HL-60 (cell line): ENCODE results near the gene SCAMP5.

ENCODE experiments used
- POLR2AphosphoS5 ChIP-seq: IDR thresholded peaks from 2 replicates; pipeline ENCODE4 v1.6.1; 2012; ENCODE audit warnings: low read depth
- SPI1 ChIP-seq: IDR thresholded peaks from 2 replicates; pipeline ENCODE4 v1.6.1; 2012; ENCODE audit warnings: low read depth, mild to moderate bottlenecking, borderline replicate concordance
- TF ChIP-seq, protein P1 (sequence below): IDR thresholded peaks from one replicate; pipeline ENCODE4 v1.5.1; 2011; ENCODE audit warnings: low read length, control low read depth, inconsistent platforms; ENCODE audit not compliant: insufficient read depth

GRCh38 chr15:75036212-75036616 lies 40.9 kb downstream of the SCAMP5 start:
- TF ChIP-seq SPI1 = no peak
- TF ChIP-seq, protein P1, sequence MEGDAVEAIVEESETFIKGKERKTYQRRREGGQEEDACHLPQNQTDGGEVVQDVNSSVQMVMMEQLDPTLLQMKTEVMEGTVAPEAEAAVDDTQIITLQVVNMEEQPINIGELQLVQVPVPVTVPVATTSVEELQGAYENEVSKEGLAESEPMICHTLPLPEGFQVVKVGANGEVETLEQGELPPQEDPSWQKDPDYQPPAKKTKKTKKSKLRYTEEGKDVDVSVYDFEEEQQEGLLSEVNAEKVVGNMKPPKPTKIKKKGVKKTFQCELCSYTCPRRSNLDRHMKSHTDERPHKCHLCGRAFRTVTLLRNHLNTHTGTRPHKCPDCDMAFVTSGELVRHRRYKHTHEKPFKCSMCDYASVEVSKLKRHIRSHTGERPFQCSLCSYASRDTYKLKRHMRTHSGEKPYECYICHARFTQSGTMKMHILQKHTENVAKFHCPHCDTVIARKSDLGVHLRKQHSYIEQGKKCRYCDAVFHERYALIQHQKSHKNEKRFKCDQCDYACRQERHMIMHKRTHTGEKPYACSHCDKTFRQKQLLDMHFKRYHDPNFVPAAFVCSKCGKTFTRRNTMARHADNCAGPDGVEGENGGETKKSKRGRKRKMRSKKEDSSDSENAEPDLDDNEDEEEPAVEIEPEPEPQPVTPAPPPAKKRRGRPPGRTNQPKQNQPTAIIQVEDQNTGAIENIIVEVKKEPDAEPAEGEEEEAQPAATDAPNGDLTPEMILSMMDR = no peak
- TF ChIP-seq POLR2AphosphoS5 = no peak
